K562 (cell line): ENCODE measurements around the gene DRD3. TPM values are rescaled to one million over a fixed set of nuclear protein-coding genes. Genes with fewer than 3 reads are reported as not detected.

Experiments
- ATAC-seq: fragments of 200-7000 bp; cut with Tn5 transposase; 3 replicates; pipeline ENCODE4 v1.9.1; 2020; ENCODE audit warnings: moderate library complexity
- BruUV-seq: library from RNA; stranded (reverse); fragments of 400-500 nt; replicated peaks from 2 replicates; lab custom pipeline; 2021; lab: Mats Ljungman, UMichigan
- CTCF ChIA-PET: fragments of 300-600 bp; formaldehyde crosslinking; extraction: SDS; loops from one replicate; lab custom pipeline; 2021; ENCODE audit warnings: low intra/inter-chr PET ratio; lab: Yijun Ruan, JAX
- POLR2A ChIA-PET: fragments of 300-600, 350-650 bp; sonication (Branson Sonifier 250); formaldehyde crosslinking; extraction: SDS; loops from one replicate; lab custom pipeline; 2021; ENCODE audit warnings: antibody characterized with exemption, inconsistent platforms; lab: Yijun Ruan, JAX
- DNase-seq, 4 experiments: peaks; one replicate each; pipeline versions ENCODE4 v3.0.0 to v3.0.0-alpha.2; 2011 to 2018; ENCODE audit warnings: low spot score in 3 of 4, mixed read lengths in 3 of 4; ENCODE audit errors: extremely low read depth in 1 of 4
- FAIRE-seq: peaks from 2 replicates; lab custom pipeline; 2011; peaks lifted over from hg19 to GRCh38; lab: Jason Lieb, UNC
- H2AFZ ChIP-seq: 2 replicates; pipeline ENCODE4 v1.6.0; 2011; ENCODE audit warnings: low read depth, low read length, control low read depth, inconsistent platforms
- H3K27ac ChIP-seq: fragments of 200-600 bp; 3 replicates; pipeline ENCODE4 v1.8.0; 2011; ENCODE audit warnings: low read depth, mild to moderate bottlenecking, control low read depth, inconsistent platforms, low read length, moderate library complexity, mixed read lengths; ENCODE audit errors: extremely low read depth
- H3K27me3 ChIP-seq, 2 experiments: fragments of 300-600 bp in 1 of 2; 2 replicates in 1 of 2; 3 replicates in 1 of 2; pipeline versions ENCODE4 v1.6.0 to v1.8.0; 2011; ENCODE audit warnings: inconsistent platforms in 2 of 2, low read length in 2 of 2, mild to moderate bottlenecking in 1 of 2, mixed read lengths in 1 of 2, moderate library complexity in 1 of 2; ENCODE audit not compliant: control insufficient read depth in 2 of 2, insufficient read depth in 2 of 2
- H3K36me3 ChIP-seq: fragments of 300-600 bp; 3 replicates; pipeline ENCODE4 v1.8.0; 2011; ENCODE audit warnings: mild to moderate bottlenecking, low read length, inconsistent platforms; ENCODE audit not compliant: control insufficient read depth, insufficient read depth
- H3K4me1 ChIP-seq, 2 experiments: fragments of 200-600 bp in 1 of 2; replicated peaks in 1 of 2; 2 replicates in 1 of 2; 3 replicates in 1 of 2; pipeline versions ENCODE4 v1.5.1 to v1.8.0; 2011; ENCODE audit warnings: inconsistent platforms in 2 of 2, low read length in 2 of 2, mild to moderate bottlenecking in 1 of 2, mixed read lengths in 1 of 2, moderate library complexity in 1 of 2; ENCODE audit not compliant: control insufficient read depth in 2 of 2, insufficient read depth in 2 of 2
- H3K4me2 ChIP-seq: 2 replicates; pipeline ENCODE4 v1.6.1; 2011; ENCODE audit warnings: low read length, control low read depth, inconsistent platforms, mixed read lengths; ENCODE audit not compliant: insufficient read depth
- H3K4me3 ChIP-seq: fragments of 200-600 bp; sonication (generic), shearing (Covaris generic); 2 replicates; pipeline ENCODE4 v1.5.1; 2016; ENCODE audit warnings: control low read depth, inconsistent platforms
- H3K79me2 ChIP-seq: fragments of 200-600 bp; 3 replicates; pipeline ENCODE4 v1.8.0; 2011; ENCODE audit warnings: low read length, inconsistent platforms; ENCODE audit not compliant: control insufficient read depth, insufficient read depth
- H3K9ac ChIP-seq, 2 experiments: 2 replicates each; pipeline versions ENCODE4 v1.6.0 to v1.6.1; 2011; ENCODE audit warnings: low read depth in 2 of 2, low read length in 2 of 2, control low read depth in 1 of 2, inconsistent platforms in 1 of 2, mild to moderate bottlenecking in 1 of 2, mixed read lengths in 1 of 2; ENCODE audit not compliant: insufficient read depth in 1 of 2
- H3K9me1 ChIP-seq: one replicate; pipeline ENCODE4 v1.6.0; 2011; ENCODE audit warnings: inconsistent platforms, mild to moderate bottlenecking, low read length, moderate library complexity; ENCODE audit not compliant: control insufficient read depth, insufficient read depth
- H3K9me3 ChIP-seq: replicated peaks from 2 replicates; pipeline ENCODE4 v1.5.1; 2011; ENCODE audit warnings: low read depth, low read length, inconsistent platforms; ENCODE audit not compliant: control insufficient read depth, insufficient read depth
- H4K20me1 ChIP-seq: replicated peaks from 2 replicates; pipeline ENCODE4 v1.6.1; 2011; ENCODE audit warnings: low read length, inconsistent platforms, mixed read lengths; ENCODE audit not compliant: control insufficient read depth, insufficient read depth
- FOXK2 ChIP-seq, 2 experiments: fragments of 450-650 bp; IDR thresholded peaks in 1 of 2; conservative IDR thresholded peaks in 1 of 2; 2 replicates each; pipeline ENCODE4 v1.6.1; 2016; ENCODE audit warnings: low read depth in 2 of 2, mild to moderate bottlenecking in 1 of 2
- KLF1 ChIP-seq: fragments of 450-650 bp; IDR thresholded peaks from 2 replicates; pipeline ENCODE4 v1.6.1; 2016; ENCODE audit warnings: missing genetic modification characterization, missing compliant biosample characterization
- MIER1 ChIP-seq: fragments of 450-650 bp; IDR thresholded peaks from 2 replicates; pipeline ENCODE4 v1.6.1; 2016; ENCODE audit warnings: antibody characterized with exemption, mild to moderate bottlenecking, low read depth
- ZNF253 ChIP-seq: fragments of 250-450 bp; sonication (Bioruptor Pico); conservative IDR thresholded peaks from 2 replicates; pipeline ENCODE4 v1.6.1; 2021; ENCODE audit warnings: mild to moderate bottlenecking
- WGBS: fragments of 100-300 bp; shearing (Covaris generic); methylation state at CpG from one replicate; pipeline ENCODE4 v1.1.6; 2016; ENCODE audit warnings: low coverage, mixed read lengths; ENCODE audit not compliant: insufficient coverage; ENCODE audit errors: missing lambda C conversion rate; 5-methylcytosine and 5-hydroxymethylcytosine counted together
- in situ Hi-C: fragments of 300-500 bp; cut with MboI; formaldehyde crosslinking; loops from 4 replicates; pipeline ENCODE4 v1.15.0; 2018; ENCODE audit warnings: inconsistent platforms, mixed read lengths
- intact Hi-C: fragments of 100-400 bp; cut with micrococcal nuclease; formaldehyde crosslinking; loops from 2 replicates; pipeline ENCODE4 v1.14.2; 2022
- polyA plus RNA-seq, 8 experiments: library from polyadenylated mRNA; depleted of rRNA in 4 of 8; stranded (reverse) in 5 of 8; unstranded in 3 of 8; fragments of >200 nt; fragmentation: Nextera tagmentation in 2 of 8; fragmentation: Illumina TruSeq in 1 of 8; extraction: Ambion mirVana in 2 of 8; extraction: Trizol in 1 of 8; gene quantifications; 2 replicates each; pipeline versions ENCODE4 v1.2.1 to v1.2.3, GENCODE V29; 2011 to 2014; ENCODE audit warnings: inconsistent platforms in 1 of 8, missing spikeins in 1 of 8
- total RNA-seq, 7 experiments: library from RNA; depleted of rRNA in 6 of 7; stranded (reverse); fragments of >200 nt in 6 of 7; fragmentation: Illumina TruSeq in 2 of 7; extraction: Trizol in 2 of 7; gene quantifications; 2 replicates each; pipeline versions ENCODE4 v1.2.1 to v1.2.3, GENCODE V29; 2011 to 2021; ENCODE audit warnings: low replicate concordance in 1 of 7
- TF ChIP-seq, protein P1 (sequence below): IDR thresholded peaks from 3 replicates; pipeline ENCODE4 v1.6.1; 2011; ENCODE audit warnings: borderline replicate concordance, mild to moderate bottlenecking; ENCODE audit not compliant: insufficient read length, insufficient read depth

DRD3 gene
- total and polyA plus RNA-seq, 9 of the 15 experiments (the other 6 are each of a cell fraction or from before 2014, with no cell fraction given), result not detected

DNA sequence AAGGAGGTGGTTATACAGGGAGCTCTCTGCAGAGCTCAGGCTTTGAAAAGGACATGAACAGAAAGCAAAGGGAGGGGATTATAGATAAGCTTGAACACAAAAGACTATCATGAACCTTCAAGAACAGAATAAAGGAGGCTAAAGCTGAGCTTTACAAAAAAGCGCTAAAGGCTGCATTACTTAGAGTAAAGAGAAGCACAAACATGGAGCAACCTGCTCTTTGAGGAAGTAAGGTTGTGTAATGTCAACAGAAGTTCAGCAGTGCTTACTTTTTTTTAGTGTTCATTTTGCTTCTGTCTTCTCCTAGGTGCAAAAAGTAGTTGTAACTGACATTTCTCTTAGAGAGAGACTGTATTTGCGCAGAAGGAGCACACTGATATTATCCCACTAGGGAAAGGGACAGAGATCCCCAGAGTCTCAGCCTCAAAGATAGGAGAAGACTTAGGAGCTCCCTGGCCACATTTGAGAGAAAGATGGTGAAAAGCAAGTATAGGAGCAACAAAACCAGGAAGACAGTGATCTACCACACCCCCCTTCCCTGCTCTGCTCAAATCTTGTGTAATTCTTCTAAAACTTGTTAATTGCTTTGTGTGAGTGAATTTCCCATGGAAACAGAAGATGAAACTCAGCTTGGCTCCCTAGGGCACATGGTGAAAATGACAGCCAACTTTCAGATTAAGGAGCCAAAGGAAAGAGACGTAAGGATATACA, 67.6 kb downstream of the DRD3 start:
- H3K9me1 ChIP-seq, result no peaks in the 10 kb centered on the region
- no peak overlapping the region for H3K4me2 ChIP-seq
- H3K36me3 ChIP-seq, result no peaks in the 10 kb centered on the region
- FAIRE-seq (no peak), ATAC-seq (no peak), DNase-seq (no peak)
- H3K4me1 ChIP-seq, result no peaks in the 10 kb centered on the region
- no peaks in the 10 kb centered on the region for H4K20me1 ChIP-seq
- H2AFZ ChIP-seq, result no peak overlapping the region
- intact Hi-C loops (no loop called here), in situ Hi-C loops (no loop called here)
- H3K79me2 ChIP-seq, result no peaks in the 10 kb centered on the region
- H3K27me3 ChIP-seq, result no peaks in the 10 kb centered on the region; a peak in 2 of 5 replicates
- CTCF ChIA-PET, result interaction anchor here (0.7 kb wide), 1 partner anchor 172 kb away, joined by 3 read pairs; no protein-coding TSS in a partner anchor
- POLR2A ChIA-PET, result no interaction called here
- no peak overlapping the region for H3K9ac ChIP-seq
- BruUV-seq, result no TSS peak
- no peak for TF ChIP-seq MIER1
- TF ChIP-seq ZNF253 (CRISPR knock-in tag), result no peak
- WGBS, result 0% methylated on average over 2 of the region's 3 CpGs
- H3K4me3 ChIP-seq, result no peak overlapping the region
- no peaks in the 10 kb centered on the region for H3K9me3 ChIP-seq
- H3K27ac ChIP-seq, result no peak overlapping the region

GRCh38 chr3:114110439-114110838, 68.4 kb downstream of the DRD3 start:
- DNase-seq (no peak), FAIRE-seq (no peak), ATAC-seq (no peak)
- 0% methylated on average over 5 of the region's 5 CpGs for WGBS
- Histone ChIP-seq H3K9ac (no peak overlapping the region), H3K79me2 (no peaks in the 10 kb centered on the region), H4K20me1 (no peaks in the 10 kb centered on the region), H3K9me1 (no peaks in the 10 kb centered on the region), H3K36me3 (no peaks in the 10 kb centered on the region), H3K4me1 (no peaks in the 10 kb centered on the region), H3K4me3 (no peak overlapping the region), H2AFZ (no peak overlapping the region), H3K27me3 (no peaks in the 10 kb centered on the region; a peak in 1 of 5 replicates), H3K4me2 (no peak overlapping the region), H3K27ac (no peak overlapping the region), H3K9me3 (no peaks in the 10 kb centered on the region)
- POLR2A ChIA-PET, result no interaction called here
- TF ChIP-seq KLF1 (tag) (no peak), FOXK2 (conservative IDR thresholded peaks at IDR 0.05 in 1 of 2, IDR thresholded peaks at IDR 0.05 in 1 of 2; ENCODE audit: low read depth in 2 of 2) (no peak)
- TF ChIP-seq, protein P1, sequence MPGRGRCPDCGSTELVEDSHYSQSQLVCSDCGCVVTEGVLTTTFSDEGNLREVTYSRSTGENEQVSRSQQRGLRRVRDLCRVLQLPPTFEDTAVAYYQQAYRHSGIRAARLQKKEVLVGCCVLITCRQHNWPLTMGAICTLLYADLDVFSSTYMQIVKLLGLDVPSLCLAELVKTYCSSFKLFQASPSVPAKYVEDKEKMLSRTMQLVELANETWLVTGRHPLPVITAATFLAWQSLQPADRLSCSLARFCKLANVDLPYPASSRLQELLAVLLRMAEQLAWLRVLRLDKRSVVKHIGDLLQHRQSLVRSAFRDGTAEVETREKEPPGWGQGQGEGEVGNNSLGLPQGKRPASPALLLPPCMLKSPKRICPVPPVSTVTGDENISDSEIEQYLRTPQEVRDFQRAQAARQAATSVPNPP, result no peak
- CTCF ChIA-PET, result interaction anchor here (0.7 kb wide), 1 partner anchor 171 kb away, joined by 3 read pairs; no protein-coding TSS in a partner anchor
- BruUV-seq, result no TSS peak
- intact Hi-C loops, result no loop called here
- in situ Hi-C loops, result no loop called here
